Measurements from ENCODE around the gene PEF1.

- TF ChIP-seq HDGF (IDR thresholded peaks at IDR 0.05; ENCODE audit: borderline replicate concordance), result no peak
- no peak for TF ChIP-seq FOXA1 (IDR thresholded peaks at IDR 0.05)
- no peak for TF ChIP-seq PKNOX1 (IDR thresholded peaks at IDR 0.05)
- no peak for TF ChIP-seq BHLHE40 (IDR thresholded peaks at IDR 0.05; ENCODE audit: borderline replicate concordance)
- no peak for TF ChIP-seq TARDBP (IDR thresholded peaks at IDR 0.05)
- no peak for TF ChIP-seq FOXK2 (IDR thresholded peaks at IDR 0.05)
- no peak for TF ChIP-seq CTBP1 (IDR thresholded peaks at IDR 0.05; ENCODE audit: borderline replicate concordance)
- no peak for TF ChIP-seq FOXM1 (IDR thresholded peaks at IDR 0.05; ENCODE audit: borderline replicate concordance)
Observed at GRCh38 chr1:31663622-31664452, 19.2 kb upstream of the PEF1 start.
